H1 (cell line): ENCODE measurements around the gene SBNO1. TPM values are rescaled to one million over a fixed set of nuclear protein-coding genes. Genes with fewer than 3 reads are reported as not detected.

Experiments used
- CTCF ChIA-PET: fragments of 300-600 bp; sonication (Branson Sonifier 250); formaldehyde crosslinking; loops from one replicate; lab custom pipeline; 2021; ENCODE audit not compliant: partially characterized antibody; lab: Charles Lee
- POLR2A ChIA-PET: fragments of 300-600 bp; sonication (Branson Sonifier 250); formaldehyde crosslinking; loops from one replicate; lab custom pipeline; 2021; ENCODE audit warnings: inconsistent platforms; ENCODE audit not compliant: partially characterized antibody; lab: Charles Lee
- DNase-seq, 2 experiments: peaks; one replicate each; pipeline versions ENCODE4 v3.0.0 to v3.0.0-alpha.2; 2010 to 2022; ENCODE audit warnings: low spot score in 2 of 2, low read depth in 1 of 2, mixed read lengths in 1 of 2
- FAIRE-seq: peaks from 2 replicates; lab custom pipeline; 2011; peaks lifted over from hg19 to GRCh38; lab: Jason Lieb, UNC
- H2AFZ ChIP-seq: 2 replicates; pipeline ENCODE4 v1.8.1; 2012; ENCODE audit warnings: low read length, inconsistent platforms
- H2AK5ac ChIP-seq: 2 replicates; pipeline ENCODE4 v1.6.1; 2013; ENCODE audit warnings: low read depth, low read length
- H2BK120ac ChIP-seq: replicated peaks from 2 replicates; pipeline ENCODE3; 2013; ENCODE audit warnings: low read depth, low read length, inconsistent platforms
- H2BK12ac ChIP-seq: 2 replicates; pipeline ENCODE4 v1.6.1; 2013; ENCODE audit warnings: low read depth, low read length
- H2BK15ac ChIP-seq: 2 replicates; pipeline ENCODE4 v1.6.1; 2013; ENCODE audit warnings: low read length
- H2BK20ac ChIP-seq: 2 replicates; pipeline ENCODE4 v1.6.1; 2013; ENCODE audit warnings: low read length
- H2BK5ac ChIP-seq: 2 replicates; pipeline ENCODE4 v1.6.1; 2013; ENCODE audit warnings: low read depth, low read length
- H3K14ac ChIP-seq: 2 replicates; pipeline ENCODE4 v1.6.1; 2013; ENCODE audit warnings: inconsistent platforms; ENCODE audit not compliant: insufficient read length
- H3K18ac ChIP-seq: 2 replicates; pipeline ENCODE4 v1.6.1; 2013; ENCODE audit warnings: low read length; ENCODE audit errors: extremely low read depth
- H3K23ac ChIP-seq: 2 replicates; pipeline ENCODE4 v1.6.1; 2013; ENCODE audit warnings: inconsistent platforms; ENCODE audit not compliant: insufficient read length
- H3K23me2 ChIP-seq: 2 replicates; pipeline ENCODE4 v1.6.1; 2013; ENCODE audit warnings: low read depth, low read length
- H3K27ac ChIP-seq: 2 replicates; pipeline ENCODE4 v1.6.1; 2011; ENCODE audit warnings: low read depth, low read length, inconsistent platforms
- H3K27me3 ChIP-seq, 4 experiments: replicated peaks in 1 of 4; 1 replicate in 1 of 4; 2 replicates in 3 of 4; pipeline versions ENCODE4 v1.6.1 to v1.8.1; 2011 to 2013; ENCODE audit warnings: low read length in 3 of 4, mild to moderate bottlenecking in 3 of 4, inconsistent platforms in 2 of 4, mixed read lengths in 2 of 4, moderate library complexity in 1 of 4; ENCODE audit not compliant: control insufficient read depth in 3 of 4, insufficient read depth in 3 of 4; ENCODE audit errors: extremely low read depth in 1 of 4
- H3K36me3 ChIP-seq, 4 experiments: 2 replicates each; pipeline versions ENCODE4 v1.6.1 to v1.8.1; 2011 to 2013; ENCODE audit warnings: mild to moderate bottlenecking in 4 of 4, low read length in 3 of 4, moderate library complexity in 2 of 4, control low read depth in 1 of 4, inconsistent platforms in 1 of 4; ENCODE audit not compliant: insufficient read depth in 4 of 4, control insufficient read depth in 2 of 4
- H3K4ac ChIP-seq: replicated peaks from 2 replicates; pipeline ENCODE3; 2013; ENCODE audit warnings: low read length, low read depth, mixed read lengths, inconsistent platforms; ENCODE audit not compliant: insufficient read length
- H3K4me1 ChIP-seq, 4 experiments: replicated peaks in 1 of 4; 1 replicate in 1 of 4; 2 replicates in 3 of 4; pipeline versions ENCODE4 v1.6.1 to v1.8.1; 2011 to 2013; ENCODE audit warnings: low read length in 3 of 4, inconsistent platforms in 2 of 4, mixed read lengths in 1 of 4; ENCODE audit not compliant: insufficient read depth in 4 of 4, control insufficient read depth in 3 of 4
- H3K4me2 ChIP-seq, 2 experiments: 2 replicates each; pipeline versions ENCODE4 v1.6.1 to v1.8.1; 2011 to 2013; ENCODE audit warnings: low read depth in 2 of 2, low read length in 2 of 2, control low read depth in 1 of 2, inconsistent platforms in 1 of 2, mild to moderate bottlenecking in 1 of 2; ENCODE audit not compliant: insufficient read depth in 1 of 2
- H3K4me3 ChIP-seq, 4 experiments: fragments of 200-600, 300-600 bp in 1 of 4; sonication (generic), shearing (Covaris generic), sonication (Bioruptor Twin) in 1 of 4; 2 replicates each; pipeline versions ENCODE4 v1.5.1 to v1.8.1; 2011 to 2016; ENCODE audit warnings: low read length in 4 of 4, low read depth in 3 of 4, control low read depth in 2 of 4, inconsistent platforms in 2 of 4, mild to moderate bottlenecking in 2 of 4, mixed read lengths in 1 of 4, moderate library complexity in 1 of 4; ENCODE audit not compliant: insufficient read depth in 2 of 4; ENCODE audit errors: extremely low read depth in 1 of 4
- H3K56ac ChIP-seq: replicated peaks from 2 replicates; pipeline ENCODE3; 2013; ENCODE audit warnings: low read depth, mild to moderate bottlenecking, mixed read lengths, low read length, inconsistent platforms; ENCODE audit not compliant: insufficient read length
- H3K79me1 ChIP-seq: 2 replicates; pipeline ENCODE4 v1.6.1; 2013; ENCODE audit warnings: low read depth, low read length, control low read depth
- H3K79me2 ChIP-seq, 2 experiments: 2 replicates each; pipeline versions ENCODE4 v1.6.1 to v1.8.1; 2012 to 2013; ENCODE audit warnings: low read length in 2 of 2, mild to moderate bottlenecking in 2 of 2, inconsistent platforms in 1 of 2; ENCODE audit not compliant: insufficient read depth in 2 of 2, control insufficient read depth in 1 of 2
- H3K9ac ChIP-seq, 4 experiments: replicated peaks in 1 of 4; 1 replicate in 1 of 4; 2 replicates in 3 of 4; pipeline versions ENCODE4 v1.6.1 to v1.8.1; 2011 to 2013; ENCODE audit warnings: low read depth in 3 of 4, low read length in 3 of 4, control low read depth in 2 of 4, mild to moderate bottlenecking in 2 of 4, moderate library complexity in 2 of 4, inconsistent platforms in 1 of 4; ENCODE audit errors: extremely low read depth in 1 of 4
- H3K9me3 ChIP-seq, 2 experiments: 2 replicates each; pipeline versions ENCODE4 v1.6.1 to v1.8.1; 2012 to 2013; ENCODE audit warnings: mild to moderate bottlenecking in 2 of 2, moderate library complexity in 2 of 2, control low read depth in 1 of 2, inconsistent platforms in 1 of 2, low read depth in 1 of 2, low read length in 1 of 2, mixed read lengths in 1 of 2; ENCODE audit not compliant: insufficient read depth in 2 of 2
- H4K20me1 ChIP-seq, 2 experiments: replicated peaks in 1 of 2; 2 replicates each; pipeline versions ENCODE3 to v1.8.1; 2011 to 2013; ENCODE audit warnings: inconsistent platforms in 2 of 2, low read length in 2 of 2, mild to moderate bottlenecking in 1 of 2; ENCODE audit not compliant: insufficient read depth in 2 of 2, control insufficient read depth in 1 of 2
- H4K5ac ChIP-seq: 2 replicates; pipeline ENCODE4 v1.6.1; 2013; ENCODE audit warnings: low read length, low read depth, mixed read lengths, inconsistent platforms; ENCODE audit not compliant: insufficient read length
- H4K8ac ChIP-seq: 2 replicates; pipeline ENCODE4 v1.8.0; 2013; ENCODE audit warnings: mild to moderate bottlenecking, moderate library complexity, low read length, inconsistent platforms; ENCODE audit not compliant: insufficient read depth; ENCODE audit errors: extremely low read depth
- H4K91ac ChIP-seq: replicated peaks from 2 replicates; pipeline ENCODE3; 2013; ENCODE audit warnings: low read length, mixed read lengths, inconsistent platforms; ENCODE audit not compliant: insufficient read length
- CBX8 ChIP-seq: fragments of 300-800, 300-1000 bp; sonication (generic); IDR thresholded peaks from 2 replicates; pipeline ENCODE4 v1.7.1; 2016; ENCODE audit warnings: low read depth, low read length, borderline replicate concordance
- FOSL1 ChIP-seq: IDR thresholded peaks from 2 replicates; pipeline ENCODE4 v1.6.1; 2011; ENCODE audit warnings: mild to moderate bottlenecking, low read depth, low read length, moderate library complexity; ENCODE audit not compliant: insufficient read depth
- HDAC6 ChIP-seq: IDR thresholded peaks from one replicate; pipeline ENCODE4 v1.7.1; 2012; ENCODE audit warnings: low read depth, mild to moderate bottlenecking, inconsistent platforms, low read length, moderate library complexity
- MAX ChIP-seq: IDR thresholded peaks from 2 replicates; pipeline ENCODE4 v1.6.1; 2012; ENCODE audit warnings: inconsistent platforms
- PHF8 ChIP-seq: fragments of 200-600 bp; sonication (generic); conservative IDR thresholded peaks from 2 replicates; pipeline ENCODE4 v1.7.1; 2012; ENCODE audit warnings: low read depth, mild to moderate bottlenecking, inconsistent platforms, low read length, moderate library complexity
- WGBS, 2 experiments: shearing (Covaris generic) in 1 of 2; methylation state at CpG; one replicate each; pipeline versions ENCODE4 v1.1.6 to v1.1.7; 2013 to 2015; ENCODE audit warnings: low lambda C conversion rate in 2 of 2, mixed read lengths in 2 of 2, inconsistent platforms in 1 of 2, low coverage in 1 of 2, missing lambda C conversion rate in 1 of 2; ENCODE audit not compliant: insufficient replicate concordance in 2 of 2, insufficient coverage in 1 of 2, insufficient read length in 1 of 2; ENCODE audit errors: extremely low coverage in 1 of 2, missing lambda C conversion rate in 1 of 2; 5-methylcytosine and 5-hydroxymethylcytosine counted together
- polyA plus RNA-seq, 7 experiments: library from polyadenylated mRNA; depleted of rRNA in 3 of 7; stranded (reverse) in 5 of 7; unstranded in 2 of 7; fragments of >200 nt in 5 of 7; fragments of 200-250 nt in 2 of 7; gene quantifications; 1 replicate in 5 of 7; 2 replicates in 1 of 7; 4 replicates in 1 of 7; pipeline versions ENCODE4 v1.2.1 to v1.2.3, GENCODE V29; 2011 to 2013; ENCODE audit warnings: missing spikeins in 2 of 7, mixed read lengths in 2 of 7
- total RNA-seq: library from RNA; stranded (reverse); fragmentation: NEBNext Ultra II Directional; extraction: Animal tissue kit (Norgen Biotek cat#: 25700); gene quantifications from 2 replicates; pipeline ENCODE4 v1.2.1, GENCODE V29; 2021
- TF ChIP-seq, protein P1 (sequence below): IDR thresholded peaks from 2 replicates; pipeline ENCODE4 v1.6.1; 2011; ENCODE audit warnings: low read depth, mild to moderate bottlenecking, low read length; ENCODE audit not compliant: insufficient read depth

SBNO1 gene
- total and polyA plus RNA-seq, 2 of the 8 experiments (the other 6 are each of a cell fraction or from before 2014, with no cell fraction given): 6.7 to 57.7 TPM

DNA sequence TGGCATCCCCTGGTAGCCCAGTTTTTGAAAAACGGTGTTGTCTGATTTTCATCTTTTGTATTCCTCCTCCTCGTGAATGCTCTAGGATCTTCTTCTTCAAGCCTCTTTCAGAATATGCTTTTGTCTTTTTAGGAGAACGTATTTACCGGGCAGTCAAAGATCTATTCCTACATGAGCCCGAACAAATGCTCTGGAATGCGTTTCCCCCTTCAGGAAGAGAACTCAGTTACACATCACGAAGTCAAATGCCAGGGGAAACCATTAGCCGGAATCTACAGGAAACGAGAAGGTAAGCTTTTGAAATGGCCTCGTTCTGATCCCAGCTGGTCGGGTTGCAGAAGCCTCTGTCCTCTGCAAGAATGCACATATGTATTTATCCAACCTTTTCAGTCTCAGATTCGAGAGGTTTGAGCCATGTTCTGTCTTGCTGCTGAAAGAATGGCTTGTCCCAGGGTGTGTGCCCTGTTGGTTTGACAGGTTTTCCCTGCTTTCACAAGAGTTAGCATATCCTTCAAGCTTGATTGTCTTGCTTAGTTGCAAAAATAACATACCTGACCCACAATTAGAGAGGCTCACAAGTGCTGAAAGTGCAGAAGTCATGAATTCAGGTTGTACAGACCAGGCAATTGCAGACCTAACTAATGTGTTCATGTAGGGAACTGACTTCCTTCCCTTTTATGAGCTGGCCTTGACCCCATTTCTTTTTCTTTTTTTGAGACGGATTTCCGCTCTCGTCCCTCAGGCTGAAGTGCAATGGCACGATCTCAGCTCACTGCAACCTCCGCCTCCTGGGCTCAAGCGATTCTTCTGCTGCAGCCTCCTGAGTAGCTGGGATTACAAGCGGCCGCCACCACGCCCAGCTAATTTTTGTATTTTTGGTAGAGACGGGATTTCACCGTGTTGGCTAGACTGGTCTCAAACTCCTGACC lies 26.1 kb upstream of the SBNO1 start:
- Histone ChIP-seq H2AK5ac (no peak overlapping the region), H3K4ac (no peak overlapping the region), H4K91ac (no peak overlapping the region), H4K8ac (no peak overlapping the region), H3K4me1 (peaks cover 0 to 8% (median 4%) of the 10 kb centered on the region in 4 experiments; a peak in 3 of 7 replicates), H3K9me3 (no peaks in the 10 kb centered on the region), H3K79me1 (no peaks in the 10 kb centered on the region), H3K23ac (no peak overlapping the region), H3K36me3 (peaks cover 0 to 12% (median 4%) of the 10 kb centered on the region in 4 experiments; a peak in 5 of 8 replicates), H2BK5ac (no peak overlapping the region), H4K20me1 (peaks cover 15 to 23% of the 10 kb centered on the region in 2 experiments), H3K56ac (no peak overlapping the region), H3K4me2 (peak overlapping the region in 1 of 2 experiments; percentile 56; a peak in 2 of 4 replicates), H4K5ac (no peak overlapping the region), H2BK12ac (no peak overlapping the region), H3K27me3 (peaks cover 1 to 33% (median 28%) of the 10 kb centered on the region in 4 experiments), H3K79me2 (no peaks in the 10 kb centered on the region; a peak in 1 of 4 replicates), H3K14ac (no peak overlapping the region), H3K27ac (no peak overlapping the region), H2BK120ac (no peak overlapping the region), H3K23me2 (peaks cover 9% of the 10 kb centered on the region; the same call in 1 of the 2 replicates), H2AFZ (no peak overlapping the region), H2BK20ac (no peak overlapping the region), H3K18ac (no peak overlapping the region), H3K9ac (no peak overlapping the region), H2BK15ac (no peak overlapping the region), H3K4me3 (peak overlapping the region in 1 of 4 experiments; percentile 73; a peak in 1 of 8 replicates)
- POLR2A ChIA-PET: interaction anchor here (1.1 to 2.4 kb wide), 6 partner anchors 8 to 322 kb away, joined by 3 to 5 read pairs (median 5); partner anchors contain the start of gene ATP6V0A2
- no peak for TF ChIP-seq HDAC6
- TF ChIP-seq FOSL1: no peak
- TF ChIP-seq, protein P1, sequence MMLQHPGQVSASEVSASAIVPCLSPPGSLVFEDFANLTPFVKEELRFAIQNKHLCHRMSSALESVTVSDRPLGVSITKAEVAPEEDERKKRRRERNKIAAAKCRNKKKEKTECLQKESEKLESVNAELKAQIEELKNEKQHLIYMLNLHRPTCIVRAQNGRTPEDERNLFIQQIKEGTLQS: no peak
- TF ChIP-seq CBX8: no peak
- no peak for TF ChIP-seq PHF8
- TF ChIP-seq MAX: no peak
- 86% methylated on average over 23 of the region's 23 CpGs; no CpG with 5 or more reads in 1 of the 2 experiments for WGBS, 2 experiments
- DNase-seq (no peak), FAIRE-seq (no peak)
- CTCF ChIA-PET: interaction anchor here (0.6 to 1.7 kb wide), 4 partner anchors 16 to 153 kb away, joined by 3 to 6 read pairs (median 3); partner anchors contain the start of gene SBNO1
